ENCODE data around the gene ACTL8. TPM values are rescaled to one million over a fixed set of nuclear protein-coding genes. Genes with fewer than 3 reads are reported as not detected.

ACTL8 gene
- total RNA-seq, 1 donor, result not detected

DNA sequence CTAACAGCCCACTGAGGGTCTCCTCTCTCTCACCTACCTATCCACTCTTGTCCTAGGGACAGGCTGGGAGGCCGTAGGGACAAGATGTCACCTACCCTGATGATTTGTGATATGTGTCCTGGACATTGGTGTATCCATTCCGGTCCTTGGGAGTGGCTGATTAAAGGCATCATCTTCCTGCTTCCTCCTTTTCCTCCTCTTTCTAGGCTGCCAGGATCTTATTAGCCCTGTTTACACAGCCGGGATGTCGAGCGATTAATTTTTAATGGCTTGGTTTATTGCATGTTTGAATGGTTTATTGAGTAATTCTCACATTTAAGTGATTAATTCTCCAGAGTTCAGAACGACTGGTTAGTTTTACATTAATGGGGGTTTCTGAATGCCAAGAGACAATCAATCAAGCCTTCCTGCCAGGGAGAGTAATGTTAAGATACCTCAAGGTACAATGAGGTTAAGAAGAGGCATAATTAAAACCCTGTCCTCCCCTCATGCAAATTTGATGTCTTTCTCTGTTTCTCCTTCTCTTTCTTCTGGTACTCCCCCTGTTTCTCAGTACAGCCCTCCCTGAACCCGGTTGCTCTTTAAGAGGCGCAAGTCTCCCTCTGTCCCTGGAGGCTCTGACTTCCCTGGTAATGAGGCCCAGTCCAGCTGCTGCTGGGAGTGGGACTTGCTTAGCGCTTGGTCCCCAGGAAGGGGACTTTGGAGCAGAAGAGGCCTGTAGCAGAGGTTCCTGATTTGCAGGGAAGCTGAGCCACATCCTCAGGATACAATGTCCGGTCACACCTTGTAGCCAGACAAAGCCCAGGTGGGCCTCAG lies 50.9 kb downstream of the ACTL8 start:
- TF ChIP-seq, protein P1, sequence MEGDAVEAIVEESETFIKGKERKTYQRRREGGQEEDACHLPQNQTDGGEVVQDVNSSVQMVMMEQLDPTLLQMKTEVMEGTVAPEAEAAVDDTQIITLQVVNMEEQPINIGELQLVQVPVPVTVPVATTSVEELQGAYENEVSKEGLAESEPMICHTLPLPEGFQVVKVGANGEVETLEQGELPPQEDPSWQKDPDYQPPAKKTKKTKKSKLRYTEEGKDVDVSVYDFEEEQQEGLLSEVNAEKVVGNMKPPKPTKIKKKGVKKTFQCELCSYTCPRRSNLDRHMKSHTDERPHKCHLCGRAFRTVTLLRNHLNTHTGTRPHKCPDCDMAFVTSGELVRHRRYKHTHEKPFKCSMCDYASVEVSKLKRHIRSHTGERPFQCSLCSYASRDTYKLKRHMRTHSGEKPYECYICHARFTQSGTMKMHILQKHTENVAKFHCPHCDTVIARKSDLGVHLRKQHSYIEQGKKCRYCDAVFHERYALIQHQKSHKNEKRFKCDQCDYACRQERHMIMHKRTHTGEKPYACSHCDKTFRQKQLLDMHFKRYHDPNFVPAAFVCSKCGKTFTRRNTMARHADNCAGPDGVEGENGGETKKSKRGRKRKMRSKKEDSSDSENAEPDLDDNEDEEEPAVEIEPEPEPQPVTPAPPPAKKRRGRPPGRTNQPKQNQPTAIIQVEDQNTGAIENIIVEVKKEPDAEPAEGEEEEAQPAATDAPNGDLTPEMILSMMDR (IDR thresholded peaks at IDR 0.05; ENCODE audit: insufficient read depth, low read depth, low read length), result no peak
- no peak overlapping the region for H3K4me3 ChIP-seq (ENCODE audit: low read depth, low read length)
- DNase-seq (ENCODE audit: low read depth), result no peak

DNA sequence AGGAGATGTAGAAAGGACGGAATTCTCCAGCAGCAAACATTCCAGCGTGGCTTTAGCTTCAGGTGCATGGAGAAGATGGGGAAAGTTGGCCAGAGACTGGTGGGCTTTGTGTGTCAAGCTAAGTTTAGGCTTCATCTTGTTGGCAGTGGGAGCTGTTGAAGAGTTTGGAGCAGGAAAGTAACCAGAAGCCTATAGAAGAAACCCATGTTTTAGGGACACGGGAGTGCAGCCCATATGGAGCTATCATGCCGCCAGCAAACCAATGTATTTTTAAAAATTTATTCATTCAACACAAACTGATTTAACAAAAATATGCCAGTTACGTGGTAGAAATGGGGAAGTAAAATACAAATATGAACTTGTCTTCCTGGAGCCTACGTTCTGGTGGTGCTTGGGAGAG lies 53.7 kb downstream of the ACTL8 start:
- TF ChIP-seq, protein P1 (IDR thresholded peaks at IDR 0.05; ENCODE audit: insufficient read depth, low read depth, low read length), result no peak
- no peak for DNase-seq (ENCODE audit: low read depth)
- H3K4me3 ChIP-seq (ENCODE audit: low read depth, low read length), result no peak overlapping the region

- no peak for DNase-seq (ENCODE audit: low read depth)
- TF ChIP-seq, protein P1 (IDR thresholded peaks at IDR 0.05; ENCODE audit: insufficient read depth, low read depth, low read length), result no peak
- no peak overlapping the region for H3K4me3 ChIP-seq (ENCODE audit: low read depth, low read length)
These were observed 55.5 kb downstream of the ACTL8 start for GRCh38 chr1:17810668-17811067.

GRCh38 chr1:17816511-17816910 lies 61.4 kb downstream of the ACTL8 start:
- no peak overlapping the region for H3K4me3 ChIP-seq (ENCODE audit: low read depth, low read length)
- no peak for DNase-seq (ENCODE audit: low read depth)
- TF ChIP-seq, protein P1 (IDR thresholded peaks at IDR 0.05; ENCODE audit: insufficient read depth, low read depth, low read length), result no peak

- H3K4me3 ChIP-seq (ENCODE audit: low read depth, low read length), result no peak overlapping the region
- TF ChIP-seq, protein P1 (IDR thresholded peaks at IDR 0.05; ENCODE audit: insufficient read depth, low read depth, low read length), result no peak
- no peak for DNase-seq (ENCODE audit: low read depth)
These were observed 64.1 kb downstream of the ACTL8 start for GRCh38 chr1:17819129-17819802.

- no peak for DNase-seq (ENCODE audit: low read depth)
- no peak overlapping the region for H3K4me3 ChIP-seq (ENCODE audit: low read depth, low read length)
- TF ChIP-seq, protein P1 (IDR thresholded peaks at IDR 0.05; ENCODE audit: insufficient read depth, low read depth, low read length), result no peak
These were observed 65.1 kb downstream of the ACTL8 start for GRCh38 chr1:17820198-17820597.

Data from fibroblast of villous mesenchyme (primary cell).